T-cell (primary cell): Measurements from ENCODE around the gene PDP2. TPM values are rescaled to one million over a fixed set of nuclear protein-coding genes. Genes with fewer than 3 reads are reported as not detected.
A peak's percentile ranks its signal among the peaks of the same experiment; 100 is the strongest.

ENCODE experiments used
- ATAC-seq, 4 experiments: fragments of 200-7000 bp in 3 of 4; fragments of 150-1000 bp in 1 of 4; cut with Tn5 transposase; replicated peaks in 1 of 4; 1 replicate in 3 of 4; 2 replicates in 1 of 4; pipeline ENCODE4 v1.10.0; 2021; ENCODE audit warnings: moderate library complexity in 3 of 4, mild to moderate bottlenecking in 2 of 4, moderate number of reproducible peaks in 1 of 4
- CTCF ChIA-PET, 2 donors: fragments of 300-600 bp; sonication (Branson Sonifier 250); formaldehyde crosslinking; loops; one replicate each; lab custom pipeline; 2022; ENCODE audit warnings: antibody characterized with exemption in 2 of 2; lab: Charles Lee
- POLR2A ChIA-PET, 2 donors: fragments of 300-600 bp; sonication (Branson Sonifier 250); formaldehyde crosslinking; loops; one replicate each; lab custom pipeline; 2022; ENCODE audit warnings: antibody characterized with exemption in 2 of 2; lab: Charles Lee
- DNase-seq, 35 experiments: peaks; one replicate each; pipeline versions ENCODE4 v3.0.0 to v3.0.0-alpha.2; 2013 to 2023
- H3K27ac ChIP-seq: one replicate; pipeline ENCODE4 v1.5.1; 2013; ENCODE audit warnings: low read length
- H3K27me3 ChIP-seq, 2 experiments: replicated peaks in 1 of 2; 1 replicate in 1 of 2; 2 replicates in 1 of 2; pipeline versions ENCODE4 v1.6.1 to v1.7.0; 2013; ENCODE audit warnings: low read length in 1 of 2, mixed read lengths in 1 of 2; ENCODE audit not compliant: control insufficient read depth in 2 of 2, insufficient read depth in 2 of 2; ENCODE audit errors: extremely low read depth in 1 of 2
- H3K36me3 ChIP-seq, 2 donors: 1 replicate in 1 of 2; 2 replicates in 1 of 2; pipeline versions ENCODE4 v1.6.1 to v1.7.0; 2013; ENCODE audit warnings: low read length in 1 of 2; ENCODE audit not compliant: control insufficient read depth in 2 of 2, insufficient read depth in 1 of 2; ENCODE audit errors: extremely low read depth in 1 of 2
- H3K4me1 ChIP-seq, 2 experiments: 1 replicate in 1 of 2; 2 replicates in 1 of 2; pipeline versions ENCODE4 v1.6.1 to v1.7.0; 2013; ENCODE audit warnings: low read length in 2 of 2, mixed read lengths in 1 of 2; ENCODE audit not compliant: insufficient read depth in 2 of 2, control insufficient read depth in 1 of 2; ENCODE audit errors: extremely low read depth in 1 of 2
- H3K4me3 ChIP-seq, 2 donors: 1 replicate in 1 of 2; 2 replicates in 1 of 2; pipeline versions ENCODE4 v1.5.1 to v1.7.0; 2013; ENCODE audit warnings: mild to moderate bottlenecking in 2 of 2, low read length in 1 of 2, moderate library complexity in 1 of 2; ENCODE audit not compliant: control insufficient read depth in 1 of 2; ENCODE audit errors: extremely low read depth in 1 of 2
- H3K9me3 ChIP-seq: 2 replicates; pipeline ENCODE4 v1.7.0; 2013
- H3K27ac Mint-ChIP-seq, 2 donors: one replicate each; pipeline ENCODE4 v1.8.0; 2020 to 2021; ENCODE audit warnings: mild to moderate bottlenecking in 2 of 2, mixed read lengths in 2 of 2
- H3K27me3 Mint-ChIP-seq, 2 donors: one replicate each; pipeline ENCODE4 v1.8.0; 2021 to 2022; ENCODE audit warnings: mixed read lengths in 2 of 2
- H3K36me3 Mint-ChIP-seq: one replicate; pipeline ENCODE4 v1.8.0; 2021; ENCODE audit warnings: mixed read lengths
- H3K4me1 Mint-ChIP-seq, 3 donors: one replicate each; pipeline ENCODE4 v1.8.0; 2020 to 2022; ENCODE audit warnings: mixed read lengths in 3 of 3, mild to moderate bottlenecking in 1 of 3
- H3K4me3 Mint-ChIP-seq, 3 donors: one replicate each; pipeline ENCODE4 v1.8.0; 2020 to 2022; ENCODE audit warnings: mild to moderate bottlenecking in 3 of 3, mixed read lengths in 3 of 3, moderate library complexity in 3 of 3
- H3K9me3 Mint-ChIP-seq, 3 donors: one replicate each; pipeline ENCODE4 v1.8.0; 2020 to 2022; ENCODE audit warnings: mixed read lengths in 3 of 3
- WGBS: methylation state at CpG from one replicate; pipeline ENCODE4 v1.1.5; 2013; ENCODE audit warnings: missing lambda C conversion rate; ENCODE audit not compliant: insufficient coverage; 5-methylcytosine and 5-hydroxymethylcytosine counted together
- total RNA-seq, 35 experiments: library from RNA in 6 of 35; stranded (reverse) in 6 of 35; fragments of 120-200 nt in 1 of 35; gene quantifications; one replicate each; pipeline versions ENCODE4 v1.2.1 to v1.2.4 and lab custom pipeline; 2013 to 2026

The PDP2 gene
- total RNA-seq, 5 donors from 2014 or later (not counting 1 experiment from before 2014, with no cell fraction given) = 7.1 to 16.5 (median 12.5) TPM

GRCh38 chr16:66874079-66874775 is 6.1 kb upstream of the PDP2 start:
- Mint-ChIP-seq H3K27ac (peak overlapping the region; percentile 80 to 83), H3K4me1 (peaks cover 25 to 39% (median 26%) of the 10 kb centered on the region in 3 donors), H3K36me3 (no peaks in the 10 kb centered on the region), H3K9me3 (no peaks in the 10 kb centered on the region), H3K27me3 (no peaks in the 10 kb centered on the region), H3K4me3 (peak overlapping the region in 2 of 3 donors; percentile 24 to 53)
- ATAC-seq = no peak
- H3K27ac ChIP-seq = peak overlapping the region; percentile 40
- H3K4me3 ChIP-seq = no peak overlapping the region
- WGBS = no CpG with 5 or more reads among the region's 1 CpG
- no peaks in the 10 kb centered on the region for H3K27me3 ChIP-seq
- no peaks in the 10 kb centered on the region for H3K9me3 ChIP-seq
- H3K4me1 ChIP-seq = peaks cover 0 to 29% of the 10 kb centered on the region in 2 experiments
- POLR2A ChIA-PET = interaction anchor here (0.6 kb wide), 3 partner anchors 15 to 1545 kb away, joined by 4 to 5 read pairs (median 4); no protein-coding TSS in a partner anchor
- DNase-seq = peak in 1 of 35 experiments; percentile 20
- H3K36me3 ChIP-seq = no peaks in the 10 kb centered on the region
- CTCF ChIA-PET = interaction anchor here in 1 of 2 donors (0.6 to 1.7 kb wide), 2 partner anchors 36 to 44 kb away, joined by 5 to 8 read pairs; partner anchors contain the start of gene NAE1

DNA sequence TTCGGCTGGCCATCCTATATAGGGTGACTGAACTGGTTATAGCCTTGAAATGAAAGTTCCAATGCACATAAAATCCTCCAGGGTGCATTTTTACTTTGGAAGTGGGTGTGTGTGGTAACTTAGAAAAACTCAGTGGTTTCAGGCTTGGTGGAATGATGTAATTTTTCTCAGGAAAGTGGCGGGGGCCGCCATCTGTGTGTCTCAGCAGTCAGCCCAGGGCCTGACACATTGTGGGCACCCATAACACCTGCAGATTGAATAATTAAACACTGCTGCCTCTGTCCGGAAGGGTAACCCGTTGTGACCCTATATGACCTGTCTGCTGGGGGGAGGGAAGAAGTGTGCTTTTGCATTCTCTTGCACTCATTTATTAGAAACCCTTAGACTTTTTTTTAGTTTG is 2.2 kb upstream of the PDP2 start:
- H3K4me1 Mint-ChIP-seq = peaks cover 39 to 56% (median 41%) of the 10 kb centered on the region in 3 donors
- Histone ChIP-seq H3K27me3 (no peaks in the 10 kb centered on the region), H3K4me3 (no peak overlapping the region), H3K4me1 (peaks cover 3 to 38% of the 10 kb centered on the region in 2 experiments), H3K27ac (no peak overlapping the region), H3K36me3 (no peaks in the 10 kb centered on the region), H3K9me3 (no peaks in the 10 kb centered on the region)
- no peaks in the 10 kb centered on the region for H3K9me3 Mint-ChIP-seq
- H3K36me3 Mint-ChIP-seq = no peaks in the 10 kb centered on the region
- POLR2A ChIA-PET = no interaction called here
- WGBS = 40% methylated on average over 3 of the region's 5 CpGs
- peak in 1 of 35 experiments; percentile 11 for DNase-seq
- ATAC-seq = no peak
- H3K27me3 Mint-ChIP-seq = no peaks in the 10 kb centered on the region
- CTCF ChIA-PET = interaction anchor here in 1 of 2 donors (0.6 kb wide), 1 partner anchor 345 kb away, joined by 6 read pairs; no protein-coding TSS in a partner anchor
- H3K4me3 Mint-ChIP-seq = peak overlapping the region in 2 of 3 donors; percentile 29 to 99
- H3K27ac Mint-ChIP-seq = peak overlapping the region; percentile 22 to 50

GRCh38 chr16:66881014-66881417 is 701 bp downstream of the PDP2 start:
- ChIA-PET POLR2A (interaction anchor here (0.5 to 0.6 kb wide), 4 partner anchors 21 to 960 kb away, joined by 3 to 4 read pairs (median 4); no protein-coding TSS in a partner anchor), CTCF (interaction anchor here (0.6 to 1.7 kb wide), 10 partner anchors 8 to 741 kb away, joined by 3 to 12 read pairs (median 4); partner anchors contain the start of gene NAE1 (in 1 of the 2))
- ATAC-seq (peak in 1 of 4 experiments; percentile 11), DNase-seq (peak in 1 of 35 experiments; percentile 32)
- Mint-ChIP-seq H3K36me3 (peaks cover 16% of the 10 kb centered on the region), H3K27me3 (no peaks in the 10 kb centered on the region), H3K4me3 (peak overlapping the region; percentile 98 to 99 (median 99)), H3K27ac (no peak overlapping the region), H3K4me1 (peaks cover 33 to 42% (median 36%) of the 10 kb centered on the region in 3 donors), H3K9me3 (no peaks in the 10 kb centered on the region)
- Histone ChIP-seq H3K27ac (no peak overlapping the region), H3K4me1 (peaks cover 3 to 23% of the 10 kb centered on the region in 2 experiments), H3K9me3 (no peaks in the 10 kb centered on the region), H3K36me3 (peaks cover 15 to 20% of the 10 kb centered on the region in 2 donors), H3K27me3 (no peaks in the 10 kb centered on the region), H3K4me3 (peak overlapping the region; percentile 65 to 81)
- 2% methylated on average over 18 of the region's 23 CpGs for WGBS

GRCh38 chr16:66881560-66881959 is 1.2 kb downstream of the PDP2 start:
- peaks cover 3 to 23% of the 10 kb centered on the region in 2 experiments for H3K4me1 ChIP-seq
- H3K27me3 Mint-ChIP-seq = no peaks in the 10 kb centered on the region
- no peak overlapping the region for H3K27ac ChIP-seq
- peaks cover 17 to 21% of the 10 kb centered on the region in 2 donors for H3K36me3 ChIP-seq
- POLR2A ChIA-PET = no interaction called here
- H3K4me3 ChIP-seq = peak overlapping the region in 1 of 2 donors; percentile 81
- no peak overlapping the region for H3K27ac Mint-ChIP-seq
- H3K9me3 ChIP-seq = no peaks in the 10 kb centered on the region
- no peak for DNase-seq
- ATAC-seq = no peak
- H3K4me3 Mint-ChIP-seq = peak overlapping the region; percentile 53 to 99 (median 99)
- peaks cover 18% of the 10 kb centered on the region for H3K36me3 Mint-ChIP-seq
- H3K27me3 ChIP-seq = no peaks in the 10 kb centered on the region
- CTCF ChIA-PET = interaction anchor here (0.6 to 1.7 kb wide), 5 partner anchors 9 to 644 kb away, joined by 3 to 8 read pairs (median 4); no protein-coding TSS in a partner anchor
- H3K4me1 Mint-ChIP-seq = peaks cover 33 to 43% (median 36%) of the 10 kb centered on the region in 3 donors
- no peaks in the 10 kb centered on the region for H3K9me3 Mint-ChIP-seq
- no CpG with 5 or more reads among the region's 2 CpGs for WGBS

- ChIA-PET CTCF (interaction anchor here (0.5 to 1.7 kb wide), 7 partner anchors 9 to 644 kb away, joined by 3 to 8 read pairs (median 3); no protein-coding TSS in a partner anchor), POLR2A (interaction anchor here (0.6 kb wide), 2 partner anchors 62 to 1243 kb away, joined by 3 read pairs; no protein-coding TSS in a partner anchor)
- Histone ChIP-seq H3K27me3 (no peaks in the 10 kb centered on the region), H3K27ac (no peak overlapping the region), H3K9me3 (no peaks in the 10 kb centered on the region), H3K4me1 (peaks cover 3 to 23% of the 10 kb centered on the region in 2 experiments), H3K4me3 (no peak overlapping the region), H3K36me3 (peaks cover 18 to 25% of the 10 kb centered on the region in 2 donors)
- Mint-ChIP-seq H3K36me3 (peaks cover 20% of the 10 kb centered on the region), H3K27me3 (no peaks in the 10 kb centered on the region), H3K4me3 (peak overlapping the region; percentile 49 to 99 (median 53)), H3K9me3 (no peaks in the 10 kb centered on the region), H3K4me1 (peaks cover 33 to 48% (median 36%) of the 10 kb centered on the region in 3 donors), H3K27ac (no peak overlapping the region)
- ATAC-seq = no peak
- DNase-seq = no peak
- 95% methylated on average over 5 of the region's 8 CpGs for WGBS
These were observed 1.7 kb downstream of the PDP2 start for GRCh38 chr16:66881964-66882508.

GRCh38 chr16:66882702-66883101 is 2.4 kb downstream of the PDP2 start:
- Mint-ChIP-seq H3K36me3 (peaks cover 20% of the 10 kb centered on the region), H3K27ac (no peak overlapping the region), H3K9me3 (no peaks in the 10 kb centered on the region), H3K4me1 (peaks cover 33 to 52% (median 38%) of the 10 kb centered on the region in 3 donors), H3K4me3 (peak overlapping the region in 1 of 3 donors; percentile 21), H3K27me3 (no peaks in the 10 kb centered on the region)
- H3K9me3 ChIP-seq = no peaks in the 10 kb centered on the region
- H3K36me3 ChIP-seq = peaks cover 18 to 25% of the 10 kb centered on the region in 2 donors
- no peak for DNase-seq
- no peak for ATAC-seq
- H3K4me3 ChIP-seq = no peak overlapping the region
- H3K27me3 ChIP-seq = no peaks in the 10 kb centered on the region
- ChIA-PET CTCF (interaction anchor here (1.5 to 1.7 kb wide), 2 partner anchors 10 to 16 kb away, joined by 4 to 8 read pairs; no protein-coding TSS in a partner anchor), POLR2A (no interaction called here)
- H3K27ac ChIP-seq = no peak overlapping the region
- WGBS = no CpG with 5 or more reads among the region's 3 CpGs
- H3K4me1 ChIP-seq = peaks cover 3 to 23% of the 10 kb centered on the region in 2 experiments
